Measurements from ENCODE around the gene NEMP2. TPM values are rescaled to one million over a fixed set of nuclear protein-coding genes. Genes with fewer than 3 reads are reported as not detected.

The NEMP2 gene
- total and polyA plus RNA-seq, 2 of the 8 experiments (the other 6 are each of a cell fraction or from before 2014, with no cell fraction given) = 3.1 to 5.3 TPM

DNA sequence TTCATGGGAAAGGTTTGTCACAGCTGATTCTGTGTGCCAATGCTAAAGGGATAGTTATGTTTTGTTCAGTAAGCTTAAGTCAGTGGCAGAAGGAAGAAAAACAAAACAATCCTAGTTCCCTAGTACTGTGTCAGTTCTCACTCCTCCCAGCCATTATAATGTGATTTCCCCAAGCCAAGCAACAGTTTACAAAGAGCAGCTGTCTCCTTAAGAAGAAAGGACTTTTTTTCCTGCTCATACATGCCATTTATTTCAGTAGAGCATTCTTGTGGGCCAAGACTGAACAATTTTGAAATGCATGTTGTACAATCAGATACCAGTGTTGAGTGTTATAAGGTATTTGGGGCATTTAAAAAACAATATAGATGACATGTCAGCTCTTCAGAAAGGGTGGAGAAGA is 52.1 kb downstream of the NEMP2 start (continued):
- TF ChIP-seq HDAC6 (IDR thresholded peaks at IDR 0.05; ENCODE audit: low read depth, low read length) (no peak), CBX5 (IDR thresholded peaks at IDR 0.05; ENCODE audit: low read depth, low read length) (no peak), JUN (IDR thresholded peaks at IDR 0.05; ENCODE audit: low read depth, low read length) (no peak), GABPA (IDR thresholded peaks at IDR 0.05; ENCODE audit: borderline replicate concordance, insufficient read depth, low read length) (no peak)

Data from H1 (cell line).